Stimulated activated CD4-positive, alpha-beta T cell treated with anti-CD3 and anti-CD28 coated beads, TNF-alpha, amount 100 ng/mL, for 4 hours (primary cell): ENCODE measurements around the gene CYP26C1.

Experiments
- DNase-seq, 3 experiments: peaks; one replicate each; pipeline ENCODE4 v3.0.0-alpha.2; 2020; ENCODE audit warnings: low read depth in 3 of 3

CYP26C1 gene, protein sequence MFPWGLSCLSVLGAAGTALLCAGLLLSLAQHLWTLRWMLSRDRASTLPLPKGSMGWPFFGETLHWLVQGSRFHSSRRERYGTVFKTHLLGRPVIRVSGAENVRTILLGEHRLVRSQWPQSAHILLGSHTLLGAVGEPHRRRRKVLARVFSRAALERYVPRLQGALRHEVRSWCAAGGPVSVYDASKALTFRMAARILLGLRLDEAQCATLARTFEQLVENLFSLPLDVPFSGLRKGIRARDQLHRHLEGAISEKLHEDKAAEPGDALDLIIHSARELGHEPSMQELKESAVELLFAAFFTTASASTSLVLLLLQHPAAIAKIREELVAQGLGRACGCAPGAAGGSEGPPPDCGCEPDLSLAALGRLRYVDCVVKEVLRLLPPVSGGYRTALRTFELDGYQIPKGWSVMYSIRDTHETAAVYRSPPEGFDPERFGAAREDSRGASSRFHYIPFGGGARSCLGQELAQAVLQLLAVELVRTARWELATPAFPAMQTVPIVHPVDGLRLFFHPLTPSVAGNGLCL

DNA sequence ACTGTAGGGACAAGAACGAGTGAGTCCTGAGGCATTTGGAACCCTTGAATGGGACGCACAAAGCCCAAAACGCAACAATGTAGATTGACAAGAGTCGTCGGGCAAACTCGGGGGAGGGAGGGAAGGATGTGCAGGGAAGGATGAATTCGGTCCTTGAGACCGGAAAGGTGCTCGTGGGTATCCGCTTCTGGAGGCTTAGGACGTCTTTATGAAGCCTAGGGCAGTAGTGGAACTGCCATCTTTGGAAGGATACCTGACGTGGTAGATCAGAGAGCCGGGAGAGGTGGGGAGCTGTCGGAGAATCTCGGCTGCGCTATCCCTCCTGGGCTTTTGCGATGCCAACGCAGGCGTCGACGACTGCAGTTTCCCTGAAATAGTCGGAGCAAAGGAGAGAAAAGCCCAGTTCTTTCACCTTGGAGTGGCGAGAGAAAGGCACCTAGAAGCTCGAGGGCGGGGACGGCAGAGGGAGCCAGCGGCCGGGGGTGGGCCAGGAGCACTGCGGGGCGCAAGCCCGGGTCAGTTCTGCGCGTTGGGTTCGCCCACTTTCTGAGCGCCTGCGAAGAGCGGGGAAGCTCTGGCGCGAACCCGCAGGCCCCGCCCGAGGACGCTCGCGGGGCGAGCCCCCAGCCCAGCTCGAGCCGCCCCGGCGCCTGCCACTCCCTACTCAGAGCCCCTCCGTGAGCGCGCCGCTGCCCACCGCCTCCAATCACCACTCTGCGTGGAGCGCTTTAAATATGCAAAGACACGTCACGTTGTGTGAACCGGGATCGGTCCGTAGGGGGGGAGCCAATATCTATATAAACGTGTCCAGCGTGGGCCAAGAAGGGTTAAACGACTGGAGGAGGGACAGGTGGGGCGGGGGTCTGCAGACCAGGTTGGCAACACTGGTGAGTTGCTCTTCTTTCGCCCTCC, at the start of gene CYP26C1:
CYP26C1 (plus strand) TSS at position 824 of the 912 bp plus-strand sequence. CDS start 466 bp downstream, outside the sequence.
- no peak for DNase-seq

DNA sequence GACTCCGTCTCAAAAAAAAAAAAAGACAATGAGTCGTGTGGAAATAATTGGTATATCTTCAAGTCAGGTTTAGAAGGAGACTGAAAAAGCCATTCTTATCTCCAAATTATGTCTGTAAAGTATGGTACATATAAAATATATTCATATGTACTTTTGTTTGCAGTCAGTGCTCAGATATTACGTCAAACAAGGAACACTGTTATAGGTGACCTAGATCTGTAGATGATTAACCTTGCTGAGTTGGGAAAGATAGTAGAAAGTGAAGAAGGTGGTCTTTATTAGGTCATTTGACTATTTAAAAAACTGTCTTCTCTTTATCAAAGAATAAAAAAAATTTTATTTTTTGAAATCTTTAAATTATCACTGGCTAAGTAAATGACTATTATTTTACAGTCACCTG, 44.9 kb upstream of the CYP26C1 start:
- DNase-seq = no peak

DNA sequence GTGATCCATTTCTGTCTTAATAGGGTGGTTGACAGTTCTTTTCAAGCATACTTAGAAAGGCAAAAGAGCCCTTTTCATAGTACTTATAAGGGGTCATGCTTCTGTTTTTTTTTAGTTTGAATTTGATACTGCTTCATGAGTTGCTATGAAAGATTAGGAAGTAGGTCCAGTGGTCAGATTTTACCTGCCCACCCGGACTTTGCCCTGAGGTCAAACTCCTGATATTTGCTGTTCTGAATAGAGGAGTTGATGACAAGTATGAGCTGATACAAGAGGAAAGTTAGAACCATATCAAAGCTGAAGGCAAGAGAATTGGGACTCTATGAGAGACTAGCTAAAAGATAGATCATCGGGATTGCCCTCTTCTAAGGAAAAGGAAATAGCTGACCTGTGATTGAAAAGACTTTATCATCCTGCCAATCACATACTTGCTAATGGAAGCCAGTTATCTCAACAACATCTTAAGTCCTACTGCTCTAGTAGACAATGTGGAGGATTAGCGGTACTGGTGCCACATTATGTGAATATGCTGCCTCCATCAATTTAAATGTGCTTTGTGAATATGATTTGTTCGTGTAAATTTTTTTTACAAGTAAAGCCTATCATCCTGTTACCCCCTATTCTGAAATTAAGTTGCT, 37.5 kb upstream of the CYP26C1 start:
- DNase-seq = no peak

DNA sequence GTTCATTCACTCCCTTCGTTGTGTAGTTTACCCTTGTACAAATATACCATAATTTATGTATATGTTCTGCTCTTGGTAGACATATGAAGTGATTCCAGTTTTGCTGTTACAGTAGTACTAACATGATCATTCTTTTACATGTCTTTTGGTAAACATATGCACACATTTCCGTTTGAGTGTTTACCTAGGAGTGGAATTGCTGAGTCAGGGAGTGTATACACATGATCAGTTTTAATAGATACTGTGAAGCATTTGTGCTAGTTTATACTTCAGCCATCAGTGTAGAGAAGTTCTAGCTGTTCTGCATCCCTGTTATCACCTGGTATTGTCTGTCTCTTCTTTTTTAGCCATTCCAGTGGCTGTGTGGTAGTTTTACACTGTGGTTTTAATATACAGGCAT, 34.5 kb upstream of the CYP26C1 start:
- DNase-seq = no peak

DNA sequence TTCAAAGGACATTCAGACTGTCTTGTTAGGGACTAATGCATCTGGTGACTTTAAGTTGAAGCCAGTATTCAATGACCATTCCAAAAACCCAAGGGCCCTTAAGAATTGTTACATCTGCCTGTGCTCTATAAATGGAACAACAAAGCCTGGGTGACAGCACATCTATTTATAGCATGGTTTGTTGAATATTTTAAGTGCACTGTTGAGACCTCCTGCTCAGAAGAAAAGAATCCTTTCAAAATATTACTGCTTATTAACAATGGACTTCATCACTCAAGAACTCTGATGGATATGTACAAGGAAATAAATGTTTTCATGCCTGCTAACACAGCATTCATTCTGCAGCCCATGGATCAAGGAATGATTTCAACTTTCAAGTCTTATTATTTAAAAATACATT, 33.1 kb upstream of the CYP26C1 start:
- no peak for DNase-seq

DNA sequence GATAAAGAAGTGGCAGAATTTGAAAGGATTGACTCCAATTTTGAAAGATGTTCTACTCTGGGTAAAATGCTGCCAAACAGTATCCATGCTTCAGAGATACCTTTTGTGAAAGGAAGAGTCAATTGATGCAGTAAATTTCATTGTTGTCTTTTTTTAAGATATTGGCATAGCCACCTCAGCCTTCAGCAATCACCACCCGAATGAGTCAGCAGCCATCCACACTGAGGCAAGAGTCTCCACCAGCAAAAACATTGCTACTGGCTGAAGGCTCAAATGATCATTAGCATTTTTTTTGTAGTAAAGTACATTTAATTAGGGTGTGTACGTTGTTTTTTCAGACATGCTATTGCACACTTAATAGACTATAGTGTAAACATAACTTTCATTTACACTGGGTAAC, 31.7 kb upstream of the CYP26C1 start:
- DNase-seq = no peak

DNA sequence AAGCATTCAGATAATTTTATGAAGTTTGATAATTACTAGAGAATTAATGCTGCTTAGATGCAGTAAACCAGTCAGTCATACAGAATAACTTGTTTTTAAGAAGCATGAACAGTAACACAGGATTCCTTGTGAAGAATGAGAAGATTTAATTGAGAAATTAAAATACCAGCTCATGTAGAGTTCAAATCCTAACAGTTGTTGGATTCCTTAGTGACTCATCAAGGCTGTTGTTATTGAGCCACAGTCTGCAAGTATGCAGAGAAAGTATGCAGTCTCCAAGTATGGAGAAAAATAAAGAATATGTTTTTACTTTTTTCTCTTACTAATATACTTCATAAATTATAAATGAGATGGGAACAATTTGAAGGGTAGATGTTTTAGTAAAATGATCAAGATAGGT, 30.2 kb upstream of the CYP26C1 start:
- DNase-seq = no peak

DNA sequence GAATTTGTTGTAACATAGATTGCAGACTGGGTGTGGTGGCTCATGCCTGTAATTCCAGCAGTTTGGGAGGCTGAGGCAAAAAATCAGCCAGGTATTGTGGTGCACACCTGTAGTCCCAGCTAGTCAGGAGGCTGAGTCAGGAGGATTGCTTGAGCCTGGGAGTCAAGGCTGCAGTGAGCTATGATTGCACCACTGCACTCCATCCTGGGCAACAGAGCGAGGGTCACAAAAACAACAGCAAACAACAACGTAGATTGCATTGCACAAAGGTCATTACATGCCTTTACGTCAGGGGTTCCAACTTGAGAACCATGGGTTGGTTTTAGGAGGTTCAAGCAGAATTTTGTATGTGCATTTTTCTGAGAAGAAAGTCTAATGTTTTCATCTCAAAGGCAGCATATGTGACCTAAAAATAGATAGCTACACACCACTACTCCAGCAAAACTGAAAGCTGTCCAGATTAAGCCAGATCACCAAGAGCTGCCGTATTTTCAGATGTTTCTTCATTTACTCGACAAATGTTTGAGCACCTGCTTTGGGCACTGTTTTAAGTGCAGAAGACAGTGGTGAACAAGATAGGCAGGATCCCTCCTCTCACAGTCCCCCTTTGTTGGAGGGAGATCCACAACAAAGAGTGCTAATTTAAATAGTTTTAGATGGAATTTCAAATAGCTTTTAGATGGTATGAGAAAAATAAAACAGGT, 28.3 kb upstream of the CYP26C1 start:
- no peak for DNase-seq

DNA sequence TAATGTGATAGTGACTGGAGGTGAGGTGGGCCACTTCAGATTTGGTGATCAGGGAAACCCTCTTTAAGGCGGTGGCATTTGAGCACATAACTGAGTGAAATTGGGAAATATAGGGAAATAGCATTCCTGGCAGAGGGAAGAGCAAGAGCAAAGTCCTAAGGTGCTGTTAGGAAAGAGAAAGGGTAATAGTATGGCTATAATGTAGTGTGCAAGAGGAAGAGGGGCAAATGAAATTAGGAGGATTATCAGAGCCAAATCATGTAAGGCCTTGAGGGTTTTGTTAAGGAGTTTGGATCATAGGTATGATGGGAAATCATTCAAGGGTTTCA, 27.8 kb upstream of the CYP26C1 start:
- no peak for DNase-seq

DNA sequence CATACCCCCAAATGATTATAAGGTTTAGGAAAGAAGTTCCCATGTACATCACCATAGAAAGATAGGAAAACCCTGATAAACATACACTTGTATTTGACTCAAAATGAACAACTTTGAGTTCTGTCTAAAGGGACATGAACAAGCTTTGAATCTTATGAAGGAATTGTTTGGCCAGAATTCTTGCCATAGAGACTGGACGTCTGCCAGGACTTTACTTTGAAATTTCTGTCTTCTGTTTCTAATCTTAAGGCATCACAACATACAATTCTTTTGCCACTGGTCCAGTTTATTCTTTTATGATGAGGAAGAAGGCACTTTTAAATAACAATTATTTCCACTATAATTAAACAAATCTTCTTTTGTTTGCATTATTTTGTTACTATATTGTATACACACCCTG, 26.2 kb upstream of the CYP26C1 start:
- DNase-seq = no peak

DNA sequence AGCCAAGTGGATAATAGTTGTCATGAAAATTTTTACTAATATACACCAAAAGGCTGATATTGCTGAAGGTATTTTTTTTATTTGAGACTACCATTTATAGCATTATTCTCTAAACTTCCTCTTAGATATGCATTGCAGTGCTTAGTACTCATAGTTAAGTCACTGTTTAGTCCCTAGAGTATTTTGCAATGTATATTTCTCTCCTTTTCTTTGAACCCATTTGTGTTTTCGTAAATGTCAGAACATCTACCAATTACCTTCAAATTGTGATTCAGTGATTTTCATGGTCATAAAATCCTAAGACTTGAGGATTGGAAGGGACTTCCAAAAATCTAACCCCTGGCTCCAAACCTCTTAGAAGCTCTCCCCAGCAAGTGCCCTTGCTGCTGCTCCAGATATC, 21.5 kb upstream of the CYP26C1 start:
- no peak for DNase-seq

DNA sequence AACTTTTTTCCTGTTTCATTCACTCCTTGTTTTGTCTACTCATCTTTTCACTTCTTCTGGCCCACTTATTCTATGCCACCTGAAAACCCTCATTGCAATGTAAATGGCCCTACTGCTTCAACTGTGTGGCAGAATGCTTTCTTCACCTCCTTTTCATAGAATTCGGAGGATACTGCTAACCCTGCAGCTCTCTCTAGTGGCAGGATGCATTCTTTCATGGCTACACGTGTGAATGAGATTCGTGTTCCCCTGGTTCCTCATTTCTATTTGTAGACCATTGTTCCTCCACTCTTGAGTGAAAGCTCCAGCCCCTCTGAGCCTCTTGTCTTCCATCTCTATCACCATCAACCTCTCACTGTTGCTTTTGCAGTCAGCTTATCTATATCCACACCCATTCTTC, 20.9 kb upstream of the CYP26C1 start:
- DNase-seq = no peak

DNA sequence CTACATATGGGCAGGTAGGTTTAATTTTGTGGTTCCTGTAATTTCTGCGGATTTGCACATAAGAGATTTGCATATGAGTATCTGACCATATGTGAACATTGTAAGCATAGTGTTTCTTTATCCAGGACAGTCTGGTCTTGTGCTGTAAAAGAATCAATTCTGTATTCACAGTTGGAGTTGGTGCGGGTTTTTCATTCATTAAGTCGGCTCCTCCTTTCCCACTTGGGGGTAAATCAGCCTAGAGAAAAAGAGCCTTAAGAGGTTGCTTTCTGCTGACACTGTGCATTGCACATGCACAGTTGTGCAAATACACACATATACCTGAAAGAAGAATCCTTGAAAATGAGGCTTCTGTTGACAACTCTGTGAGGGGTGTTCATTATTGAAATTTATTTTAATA, 6.1 kb upstream of the CYP26C1 start:
- DNase-seq = no peak

DNA sequence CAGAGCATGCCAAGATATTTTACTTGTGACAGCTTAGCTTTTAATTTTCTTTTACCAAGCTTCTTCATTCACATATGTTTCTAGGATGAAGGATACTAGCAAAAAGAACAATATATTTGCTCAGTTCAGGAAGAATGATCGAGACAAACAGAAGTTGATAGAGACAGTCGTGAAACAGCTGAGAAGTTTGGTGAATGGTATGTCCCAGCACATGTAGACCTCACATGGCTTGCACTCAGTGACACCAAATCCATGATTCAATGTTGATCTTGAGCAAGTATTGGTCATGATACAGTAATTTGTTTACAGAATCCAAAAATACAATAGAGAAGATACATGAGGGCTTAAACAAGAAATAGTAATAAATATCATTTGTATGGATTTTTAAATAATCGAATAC, 2.5 kb upstream of the CYP26C1 start:
- DNase-seq = no peak

DNA sequence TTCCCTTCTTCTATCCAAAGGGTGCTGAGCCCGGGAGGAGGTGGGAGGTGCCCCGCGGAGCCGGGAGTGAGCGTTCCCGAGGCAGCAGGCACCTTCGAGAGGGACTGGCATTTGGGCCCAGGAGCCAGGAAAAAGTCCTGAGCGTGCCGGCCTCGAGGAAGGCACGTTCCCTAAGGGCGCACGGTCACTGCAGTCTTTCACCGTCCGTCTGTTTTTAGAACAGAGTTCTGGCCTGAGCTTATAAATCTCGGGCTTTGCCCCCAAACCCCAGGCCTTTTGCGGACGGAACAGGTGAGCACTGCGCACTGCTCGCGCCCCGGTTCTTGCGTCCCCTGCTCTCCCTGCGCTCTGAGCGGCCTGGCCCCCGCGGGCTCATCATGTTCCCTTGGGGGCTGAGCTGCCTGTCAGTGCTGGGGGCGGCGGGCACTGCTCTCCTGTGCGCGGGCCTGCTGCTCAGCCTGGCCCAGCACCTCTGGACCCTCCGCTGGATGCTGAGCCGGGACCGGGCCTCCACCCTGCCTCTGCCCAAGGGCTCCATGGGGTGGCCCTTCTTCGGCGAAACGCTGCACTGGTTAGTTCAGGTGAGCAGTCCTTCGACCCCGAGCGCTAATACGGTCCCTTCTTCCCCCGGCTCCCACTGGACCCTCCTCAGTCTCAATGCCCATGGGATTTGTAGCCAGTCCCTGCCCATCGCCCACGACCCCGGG, 442 bp downstream of the CYP26C1 start:
- no peak for DNase-seq

DNA sequence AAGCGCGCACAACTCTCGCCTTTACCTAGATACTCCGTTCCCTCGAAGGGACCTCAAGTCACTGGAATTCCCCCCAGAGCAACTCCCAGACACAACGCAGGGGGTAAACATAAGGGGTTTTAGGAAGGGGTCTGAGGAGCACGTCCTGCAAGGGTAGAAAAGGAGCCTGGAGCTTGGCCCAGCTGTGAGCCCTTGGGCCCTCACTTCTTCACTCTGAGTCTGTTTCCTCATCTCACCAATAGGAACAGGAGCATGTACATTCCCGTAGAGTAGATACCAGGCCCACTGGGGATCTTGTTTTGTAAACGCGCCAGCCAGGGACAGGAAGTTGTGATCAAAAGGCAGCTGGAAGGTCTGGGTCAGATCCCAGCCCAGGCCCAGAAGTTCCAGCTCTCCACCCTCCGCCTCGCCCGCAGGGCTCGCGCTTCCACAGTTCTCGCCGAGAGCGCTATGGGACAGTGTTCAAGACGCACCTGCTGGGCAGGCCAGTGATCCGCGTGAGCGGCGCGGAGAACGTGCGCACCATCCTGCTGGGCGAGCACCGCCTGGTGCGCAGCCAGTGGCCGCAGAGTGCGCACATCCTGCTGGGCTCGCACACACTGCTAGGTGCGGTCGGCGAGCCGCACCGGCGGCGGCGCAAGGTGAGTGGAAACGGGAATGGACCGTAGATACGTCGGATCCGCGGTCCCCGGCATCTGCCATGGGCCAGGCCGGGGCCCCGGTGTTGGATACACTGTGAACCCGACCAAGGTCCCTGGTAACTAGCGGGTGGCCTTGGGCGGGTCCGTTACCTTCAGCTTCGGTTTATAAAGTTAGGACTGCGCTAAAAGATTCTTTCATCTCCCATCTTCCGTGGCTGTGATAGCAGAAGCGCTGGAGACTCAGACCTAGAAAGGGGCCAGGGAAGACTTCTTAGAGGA, 1.3 kb downstream of the CYP26C1 start:
- DNase-seq = no peak

DNA sequence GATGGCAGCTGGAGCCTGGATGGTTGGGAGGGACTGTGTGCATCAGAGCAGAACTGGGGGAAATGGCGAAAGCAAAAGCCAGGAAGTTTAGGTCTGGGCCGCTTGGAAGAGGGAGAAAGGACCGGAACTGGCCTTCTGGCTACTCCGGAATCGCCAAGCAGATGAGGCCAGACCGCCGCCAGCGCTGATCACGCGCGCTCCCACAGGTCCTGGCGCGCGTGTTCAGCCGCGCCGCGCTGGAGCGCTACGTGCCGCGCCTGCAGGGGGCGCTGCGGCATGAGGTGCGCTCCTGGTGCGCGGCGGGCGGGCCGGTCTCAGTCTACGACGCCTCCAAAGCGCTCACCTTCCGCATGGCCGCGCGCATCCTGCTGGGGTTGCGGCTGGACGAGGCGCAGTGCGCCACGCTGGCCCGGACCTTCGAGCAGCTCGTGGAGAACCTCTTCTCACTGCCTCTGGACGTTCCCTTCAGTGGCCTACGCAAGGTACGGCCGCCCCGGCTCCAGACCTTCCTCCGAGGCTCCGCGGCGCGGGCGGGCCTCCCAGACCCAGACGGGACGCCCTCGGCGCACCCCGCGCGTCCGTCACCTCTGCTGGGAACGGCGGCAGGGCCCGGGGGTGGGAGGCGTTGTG, 2.0 kb downstream of the CYP26C1 start:
- no peak for DNase-seq

DNA sequence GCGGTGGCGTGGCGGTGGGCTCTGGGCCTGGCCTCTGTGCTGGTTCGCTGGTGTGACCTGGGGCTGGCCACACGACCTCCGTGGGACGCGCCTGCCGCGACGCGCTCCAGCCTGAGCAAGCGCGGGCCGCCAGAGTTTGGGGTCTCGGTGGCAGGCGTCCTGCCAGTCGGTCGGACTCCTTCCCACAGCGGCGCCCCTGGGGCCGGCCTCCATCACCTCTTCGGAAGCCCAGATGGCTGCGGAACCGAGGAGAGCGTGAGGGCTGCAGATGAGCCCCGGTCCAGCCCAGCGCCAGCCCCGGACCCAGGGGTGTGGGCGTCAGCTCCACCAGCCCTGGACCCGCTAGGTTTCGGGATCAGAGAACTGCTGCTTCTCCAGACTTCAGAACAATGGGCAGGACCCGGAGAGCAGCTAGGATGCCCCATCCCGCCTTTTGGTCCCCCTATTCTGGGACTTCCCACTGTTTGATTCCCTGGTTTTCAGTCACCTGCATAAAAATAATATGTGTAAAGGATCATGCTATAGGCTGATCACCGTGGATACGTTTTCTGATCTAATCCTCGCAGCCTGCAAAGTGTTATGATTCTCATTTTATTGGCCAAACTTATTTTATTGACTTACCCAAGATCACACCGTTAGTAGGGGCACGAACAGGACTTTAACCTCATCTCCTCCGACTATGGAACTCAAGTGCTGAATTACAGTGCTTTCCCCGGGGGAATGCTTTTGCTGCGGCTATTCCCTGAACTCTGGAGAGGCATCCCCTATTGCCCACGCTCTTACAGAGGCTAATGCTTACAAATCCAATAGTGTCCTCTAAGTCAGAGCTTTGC, 2.8 kb downstream of the CYP26C1 start:
- no peak for DNase-seq
